Ascending aorta (tissue), 2 donors: Measurements from ENCODE around the gene ABTB2. TPM values are rescaled to one million over a fixed set of nuclear protein-coding genes. Genes with fewer than 3 reads are reported as not detected.
A peak's percentile ranks its signal among the peaks of the same experiment; 100 is the strongest.

ENCODE experiments used
- DNase-seq, 2 donors: peaks; one replicate each; pipeline ENCODE4 v3.0.0-alpha.2; 2019; ENCODE audit warnings: low spot score in 2 of 2
- H3K27ac ChIP-seq, 2 donors: fragments of 200-600 bp; sonication (generic); one replicate each; pipeline ENCODE4 v1.5.1; 2016 to 2017; ENCODE audit warnings: mild to moderate bottlenecking in 1 of 2
- H3K27me3 ChIP-seq: fragments of 200-600 bp; sonication (generic); one replicate; pipeline ENCODE4 v1.5.1; 2017
- H3K36me3 ChIP-seq, 2 donors: fragments of 200-600 bp; sonication (generic); one replicate each; pipeline ENCODE4 v1.5.1; 2016
- H3K4me1 ChIP-seq, 2 donors: fragments of 200-600 bp; sonication (generic); one replicate each; pipeline ENCODE4 v1.5.1; 2016 to 2017; ENCODE audit warnings: mild to moderate bottlenecking in 1 of 2
- H3K4me3 ChIP-seq, 2 donors: fragments of 200-600 bp; sonication (generic); one replicate each; pipeline ENCODE4 v1.5.1; 2016 to 2017; ENCODE audit warnings: mild to moderate bottlenecking in 1 of 2
- H3K9me3 ChIP-seq, 2 donors: fragments of 200-600 bp; sonication (generic); one replicate each; pipeline ENCODE4 v1.5.1; 2016
- CTCF ChIP-seq, 3 experiments: fragments of 200-600 bp in 2 of 3; fragments of 450-650 bp in 1 of 3; sonication (generic) in 2 of 3; IDR thresholded peaks; one replicate each; pipeline ENCODE4 v1.5.1; 2016 to 2019; ENCODE audit warnings: antibody characterized with exemption in 3 of 3, mild to moderate bottlenecking in 1 of 3, moderate library complexity in 1 of 3
- intact Hi-C: fragments of 100-400 bp; cut with DNase I; formaldehyde crosslinking; loops from one replicate; pipeline ENCODE4 v1.15.1; 2023
- total RNA-seq: library from RNA; depleted of rRNA; stranded (reverse); fragments of >200 nt; gene quantifications from one replicate; pipeline ENCODE4 v1.1.0, GENCODE V29; 2016

Gene ABTB2
- total RNA-seq, 1 donor from 2014 or later, result 7.9 TPM

DNA sequence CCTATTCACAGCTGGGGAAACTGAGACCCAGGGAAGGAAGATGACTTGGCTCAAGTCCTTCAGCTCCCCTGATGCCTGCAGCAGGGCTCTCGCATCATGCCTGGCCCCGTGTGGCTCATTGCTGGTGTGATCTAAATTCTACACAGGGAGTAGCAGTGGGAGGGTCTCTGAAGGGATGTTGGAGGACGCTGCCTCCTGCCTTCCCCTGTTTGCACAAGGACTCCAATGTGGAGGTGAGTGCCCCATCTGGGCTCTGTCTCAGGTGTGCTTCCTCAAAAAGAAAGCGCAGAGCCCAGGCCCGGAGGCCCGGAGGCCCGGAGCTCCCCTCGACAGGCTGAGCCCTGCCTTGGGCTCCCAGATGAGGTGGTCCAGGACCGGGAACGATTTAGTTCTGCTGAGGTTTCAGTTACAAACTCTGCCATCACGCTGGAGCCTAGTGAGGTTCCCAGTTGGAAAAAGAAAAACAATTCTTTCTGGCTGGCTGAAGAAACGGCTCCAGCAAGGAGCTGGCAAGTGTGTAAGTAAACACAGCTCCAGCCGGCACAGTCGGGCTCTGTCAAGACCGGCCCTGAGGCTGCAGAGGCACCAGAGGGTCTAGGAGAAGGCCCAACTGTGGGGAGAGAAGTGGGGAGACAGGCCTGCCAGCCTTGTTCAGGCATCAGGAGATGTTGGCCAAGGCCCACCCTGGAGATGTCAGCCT, 202.6 kb downstream of the ABTB2 start:
- no peak for TF ChIP-seq CTCF (IDR thresholded peaks at IDR 0.05)
- H3K27me3 ChIP-seq, result no peaks in the 10 kb centered on the region
- H3K4me3 ChIP-seq, result peak overlapping the region in 1 of 2 donors; percentile 10
- H3K27ac ChIP-seq, result peak overlapping the region; percentile 64 to 70
- H3K4me1 ChIP-seq, result peaks cover 5 to 22% of the 10 kb centered on the region in 2 donors
- no peak for DNase-seq
- H3K36me3 ChIP-seq, result peaks cover 25 to 40% of the 10 kb centered on the region in 2 donors
- H3K9me3 ChIP-seq, result no peaks in the 10 kb centered on the region
- intact Hi-C loops, result no loop called here

DNA sequence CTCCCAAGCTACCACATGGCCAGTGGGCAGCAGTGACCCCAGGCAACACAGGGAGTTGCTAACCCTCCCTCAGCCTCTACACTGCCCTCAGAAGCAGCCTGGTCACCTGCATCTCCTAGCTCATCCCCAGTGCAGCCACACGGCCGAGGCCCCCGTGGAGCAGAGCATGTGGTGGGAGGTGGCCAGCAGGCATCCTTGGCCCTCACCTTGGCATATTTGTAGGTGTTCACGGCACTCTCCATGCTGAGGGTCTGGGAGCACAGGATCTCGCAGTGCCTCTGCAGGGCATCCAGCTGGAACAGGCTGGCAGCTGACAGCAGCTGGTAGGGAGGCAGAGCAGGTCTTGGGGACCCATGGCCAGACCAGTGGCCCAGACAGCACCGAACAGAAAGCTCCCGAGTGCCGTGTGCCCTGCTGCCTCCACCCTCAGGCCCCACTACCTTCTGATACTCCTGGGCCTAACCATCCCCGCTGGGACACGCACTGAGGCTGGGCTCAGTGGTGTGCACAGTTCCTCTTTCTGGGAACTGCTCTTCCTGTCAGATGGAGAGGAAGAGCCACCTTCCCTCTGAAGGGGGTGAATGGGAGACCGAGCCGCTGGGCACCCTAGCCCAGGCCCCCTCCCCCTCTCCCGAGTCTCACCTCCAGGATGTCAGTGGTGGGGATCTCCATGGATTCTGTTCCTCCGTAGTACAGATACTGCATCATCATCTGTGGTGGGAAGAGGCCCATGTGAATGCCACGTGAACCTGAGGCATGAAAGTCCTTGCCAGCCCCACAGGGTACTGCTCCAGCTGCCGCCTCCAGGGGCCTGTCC, 203.5 kb downstream of the ABTB2 start:
- intact Hi-C loops, result no loop called here
- DNase-seq, result no peak
- H3K27ac ChIP-seq, result peak overlapping the region; percentile 64 to 70
- no peaks in the 10 kb centered on the region for H3K27me3 ChIP-seq
- H3K36me3 ChIP-seq, result peaks cover 26 to 38% of the 10 kb centered on the region in 2 donors
- no peak for TF ChIP-seq CTCF (IDR thresholded peaks at IDR 0.05)
- no peaks in the 10 kb centered on the region for H3K9me3 ChIP-seq
- no peak overlapping the region for H3K4me3 ChIP-seq
- H3K4me1 ChIP-seq, result peaks cover 5 to 22% of the 10 kb centered on the region in 2 donors

- DNase-seq, result no peak
- H3K27me3 ChIP-seq, result no peaks in the 10 kb centered on the region
- no peak overlapping the region for H3K27ac ChIP-seq
- H3K36me3 ChIP-seq, result peaks cover 31 to 50% of the 10 kb centered on the region in 2 donors
- H3K9me3 ChIP-seq, result no peaks in the 10 kb centered on the region
- no peak overlapping the region for H3K4me3 ChIP-seq
- peaks cover 5 to 22% of the 10 kb centered on the region in 2 donors for H3K4me1 ChIP-seq
- no peak for TF ChIP-seq CTCF (IDR thresholded peaks at IDR 0.05)
- intact Hi-C loops, result no loop called here
Observed at GRCh38 chr11:34151916-34152845, 205.6 kb downstream of the ABTB2 start.

DNA sequence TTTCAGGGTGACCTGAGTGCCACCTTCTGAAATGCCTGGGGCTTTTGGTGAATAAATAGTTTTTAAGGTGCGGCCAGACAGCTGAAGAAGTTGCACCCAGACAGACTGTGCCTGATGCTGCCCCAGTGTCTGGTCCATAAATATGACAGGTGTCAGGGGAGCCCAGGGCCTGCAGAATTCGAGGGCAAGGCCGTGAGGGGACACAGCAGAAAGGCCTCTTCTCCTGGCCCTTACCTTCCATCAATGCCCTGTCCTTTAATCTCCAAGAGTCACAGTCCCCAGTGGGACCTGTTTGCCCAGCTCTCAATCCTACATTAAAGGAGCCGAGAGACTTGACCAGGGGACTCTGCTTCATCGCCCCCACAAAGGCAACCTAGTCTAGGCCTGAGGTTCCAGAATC, 206.6 kb downstream of the ABTB2 start:
- H3K36me3 ChIP-seq, result peaks cover 42 to 60% of the 10 kb centered on the region in 2 donors
- intact Hi-C loops, result no loop called here

More for the DNA sequence above, 206.6 kb downstream of the ABTB2 start:
- Histone ChIP-seq H3K9me3 (no peaks in the 10 kb centered on the region), H3K4me1 (peaks cover 4 to 20% of the 10 kb centered on the region in 2 donors), H3K4me3 (no peak overlapping the region), H3K27ac (no peak overlapping the region), H3K27me3 (no peaks in the 10 kb centered on the region)
- TF ChIP-seq CTCF (IDR thresholded peaks at IDR 0.05), result no peak
- DNase-seq, result no peak
